Activated T-cell treated with anti-CD3 and anti-CD28 coated beads, Interleukin-2, amount 50 U/mL, for 24 hours (primary cell): ENCODE data around the gene COL15A1.

Experiments used
- DNase-seq: peaks from one replicate; pipeline ENCODE4 v3.0.0-alpha.2; 2020
- H3K27ac Mint-ChIP-seq: 2 replicates; pipeline ENCODE4 v1.8.0; 2020; ENCODE audit warnings: mild to moderate bottlenecking, mixed read lengths
- H3K27me3 Mint-ChIP-seq: 2 replicates; pipeline ENCODE4 v1.8.0; 2020; ENCODE audit warnings: mixed read lengths
- H3K36me3 Mint-ChIP-seq: 2 replicates; pipeline ENCODE4 v1.8.0; 2020; ENCODE audit warnings: low read depth, mixed read lengths
- H3K4me1 Mint-ChIP-seq: 2 replicates; pipeline ENCODE4 v1.8.0; 2020; ENCODE audit warnings: low read depth, mixed read lengths
- H3K4me3 Mint-ChIP-seq: 2 replicates; pipeline ENCODE4 v1.8.0; 2020; ENCODE audit warnings: mild to moderate bottlenecking, moderate library complexity, mixed read lengths
- H3K9me3 Mint-ChIP-seq: 2 replicates; pipeline ENCODE4 v1.8.0; 2020; ENCODE audit warnings: mixed read lengths

Gene COL15A1

GRCh38 chr9:98995059-98995671, 51.5 kb downstream of the COL15A1 start:
- peaks cover 6% of the 10 kb centered on the region for H3K27me3 Mint-ChIP-seq
- H3K36me3 Mint-ChIP-seq: no peaks in the 10 kb centered on the region
- no peak for DNase-seq
- peaks cover 12% of the 10 kb centered on the region for H3K4me1 Mint-ChIP-seq
- H3K4me3 Mint-ChIP-seq: no peak overlapping the region
- no peaks in the 10 kb centered on the region for H3K9me3 Mint-ChIP-seq
- no peak overlapping the region for H3K27ac Mint-ChIP-seq

DNA sequence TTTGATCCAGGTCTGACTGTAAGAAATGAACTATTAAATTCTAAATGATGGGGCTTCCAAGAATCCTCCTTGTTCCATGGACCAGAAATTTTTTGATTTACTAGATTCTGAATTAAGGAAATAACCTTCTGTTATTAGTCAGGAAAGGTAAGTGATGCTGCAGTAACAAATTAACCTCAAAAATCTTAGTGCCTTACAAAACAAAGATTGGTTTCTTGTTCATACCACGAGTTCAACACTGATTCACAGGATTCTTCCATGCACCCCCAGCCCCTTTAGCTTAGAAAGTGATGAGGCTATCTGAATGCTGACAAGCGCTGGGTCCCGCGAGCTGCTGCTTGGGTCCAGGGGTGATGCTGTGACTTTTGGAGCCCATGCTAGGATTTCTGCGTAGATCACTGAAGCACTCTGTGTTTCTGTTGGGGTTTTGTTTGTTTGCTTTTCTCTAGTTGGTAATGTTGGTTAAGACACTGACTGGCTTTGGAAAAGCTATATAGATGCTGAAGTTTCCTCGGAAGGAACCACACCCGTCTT, 52.3 kb downstream of the COL15A1 start:
- no peak overlapping the region for H3K27ac Mint-ChIP-seq
- H3K4me3 Mint-ChIP-seq: no peak overlapping the region
- H3K9me3 Mint-ChIP-seq: no peaks in the 10 kb centered on the region
- H3K27me3 Mint-ChIP-seq: peaks cover 6% of the 10 kb centered on the region
- no peaks in the 10 kb centered on the region for H3K36me3 Mint-ChIP-seq
- H3K4me1 Mint-ChIP-seq: peaks cover 20% of the 10 kb centered on the region
- DNase-seq: no peak

GRCh38 chr9:98997604-98998003, 53.9 kb downstream of the COL15A1 start:
- peaks cover 28% of the 10 kb centered on the region for H3K4me1 Mint-ChIP-seq

GRCh38 chr9:98998441-98999151, 54.9 kb downstream of the COL15A1 start:
- H3K4me3 Mint-ChIP-seq: no peak overlapping the region
- H3K36me3 Mint-ChIP-seq: no peaks in the 10 kb centered on the region
- H3K9me3 Mint-ChIP-seq: no peaks in the 10 kb centered on the region
- peaks cover 6% of the 10 kb centered on the region for H3K27me3 Mint-ChIP-seq
- peak; percentile 73 for DNase-seq
- no peak overlapping the region for H3K27ac Mint-ChIP-seq
- H3K4me1 Mint-ChIP-seq: peaks cover 22% of the 10 kb centered on the region

More at GRCh38 chr9:98997604-98998003, 53.9 kb downstream of the COL15A1 start:
- no peaks in the 10 kb centered on the region for H3K36me3 Mint-ChIP-seq
- no peaks in the 10 kb centered on the region for H3K9me3 Mint-ChIP-seq
- no peak overlapping the region for H3K27ac Mint-ChIP-seq
- H3K4me3 Mint-ChIP-seq: no peak overlapping the region
- H3K27me3 Mint-ChIP-seq: peaks cover 6% of the 10 kb centered on the region
- no peak for DNase-seq

- no peaks in the 10 kb centered on the region for H3K36me3 Mint-ChIP-seq
- H3K9me3 Mint-ChIP-seq: no peaks in the 10 kb centered on the region
- H3K4me1 Mint-ChIP-seq: peaks cover 18% of the 10 kb centered on the region
Observed at GRCh38 chr9:98999152-98999525, 55.4 kb downstream of the COL15A1 start.

DNA sequence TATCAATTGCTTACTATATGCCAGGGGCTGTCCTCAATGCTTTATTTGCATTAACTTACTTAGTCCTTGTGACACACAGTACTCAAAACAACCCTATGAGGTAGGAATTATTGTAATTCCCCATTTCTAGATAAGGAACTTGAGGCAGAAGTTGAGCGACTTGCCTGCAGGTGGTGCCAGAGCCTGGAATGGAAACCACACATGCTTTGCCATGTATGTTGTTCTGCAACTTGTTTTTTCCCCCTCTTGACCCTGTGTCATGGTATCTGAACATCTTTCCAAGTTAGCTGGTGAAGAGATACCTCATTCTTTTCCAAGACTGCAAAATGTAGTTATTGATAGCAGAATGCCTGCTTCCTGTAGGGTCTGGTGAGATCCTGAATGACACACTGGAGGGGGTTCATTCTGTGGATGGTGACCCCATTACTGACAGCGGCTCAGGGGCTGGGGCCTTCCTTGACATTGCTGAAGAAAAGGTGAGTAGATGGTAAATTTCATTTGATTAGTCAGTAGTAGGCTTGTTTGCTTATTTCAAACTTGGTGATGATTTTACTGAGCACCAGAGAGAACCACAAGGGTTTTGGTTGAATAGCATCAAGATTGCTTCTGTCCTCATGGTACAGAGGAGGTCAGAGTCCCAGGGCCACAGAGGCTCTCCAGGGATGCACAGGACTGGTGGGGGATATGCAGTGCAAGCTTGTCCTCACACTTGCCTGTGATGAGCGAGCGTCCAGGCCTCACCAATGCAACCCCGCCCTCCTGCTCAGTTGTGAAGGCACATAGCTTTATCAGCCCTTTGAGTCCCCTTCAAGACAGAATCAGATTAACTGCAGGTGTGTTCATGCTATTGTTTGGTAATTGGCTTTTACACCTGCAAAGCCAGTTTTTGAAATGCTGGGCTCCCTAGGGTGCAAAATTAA, 57.0 kb downstream of the COL15A1 start:
- H3K36me3 Mint-ChIP-seq: no peaks in the 10 kb centered on the region
- peaks cover 15% of the 10 kb centered on the region for H3K4me1 Mint-ChIP-seq

More at GRCh38 chr9:98999152-98999525, 55.4 kb downstream of the COL15A1 start:
- H3K27me3 Mint-ChIP-seq: peaks cover 6% of the 10 kb centered on the region
- H3K4me3 Mint-ChIP-seq: no peak overlapping the region
- DNase-seq: no peak
- no peak overlapping the region for H3K27ac Mint-ChIP-seq

DNA sequence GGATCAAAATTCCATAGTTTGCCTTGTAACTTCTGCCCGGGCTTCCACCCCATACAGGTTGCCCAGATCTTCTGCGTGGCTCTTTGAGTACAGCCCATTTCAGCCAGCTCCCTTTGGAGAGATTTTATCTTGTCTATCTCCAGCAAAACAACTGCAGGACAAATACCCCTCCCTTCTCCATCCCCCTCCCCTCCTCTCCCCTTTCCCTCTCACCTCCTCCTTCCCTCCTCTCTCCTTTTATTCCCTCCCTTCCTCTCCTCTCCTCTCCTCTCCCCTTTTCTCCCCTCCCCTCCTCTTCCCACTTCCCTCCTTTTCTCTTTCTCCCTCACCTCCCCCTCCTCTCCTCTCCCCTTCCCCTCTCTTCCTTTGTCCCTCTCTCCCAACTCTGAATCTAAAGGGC, 58.2 kb downstream of the COL15A1 start:
- DNase-seq: no peak
- Mint-ChIP-seq H3K27me3 (peaks cover 6% of the 10 kb centered on the region), H3K4me3 (no peak overlapping the region), H3K9me3 (no peaks in the 10 kb centered on the region), H3K36me3 (no peaks in the 10 kb centered on the region), H3K4me1 (peaks cover 15% of the 10 kb centered on the region), H3K27ac (no peak overlapping the region)

More for the DNA sequence above, 57.0 kb downstream of the COL15A1 start:
- Mint-ChIP-seq H3K27me3 (peaks cover 6% of the 10 kb centered on the region), H3K4me3 (no peak overlapping the region), H3K27ac (no peak overlapping the region), H3K9me3 (no peaks in the 10 kb centered on the region)
- DNase-seq: peak; percentile 65

DNA sequence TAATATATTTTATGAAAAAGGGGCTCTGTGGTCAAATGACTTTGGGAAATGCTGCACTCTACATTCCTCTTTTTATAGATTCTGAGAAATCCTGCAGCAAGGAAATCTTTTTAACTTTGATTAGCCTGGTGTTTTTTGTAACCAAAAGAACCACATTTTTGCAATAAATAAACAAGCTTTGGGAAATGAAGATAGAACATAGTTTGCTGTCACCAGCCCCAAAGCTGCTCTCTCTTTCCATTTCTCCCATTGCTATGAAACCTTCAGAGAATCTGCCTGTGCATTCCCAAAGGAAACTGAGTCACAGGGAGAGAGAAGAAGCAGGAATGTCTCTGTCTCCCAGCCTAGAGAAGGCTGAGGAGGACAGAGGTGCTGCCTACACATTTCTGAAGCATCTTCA, 59.0 kb downstream of the COL15A1 start:
- peaks cover 6% of the 10 kb centered on the region for H3K27me3 Mint-ChIP-seq
- H3K27ac Mint-ChIP-seq: no peak overlapping the region
- no peaks in the 10 kb centered on the region for H3K9me3 Mint-ChIP-seq
- H3K36me3 Mint-ChIP-seq: no peaks in the 10 kb centered on the region
- DNase-seq: no peak
- H3K4me1 Mint-ChIP-seq: peaks cover 15% of the 10 kb centered on the region
- no peak overlapping the region for H3K4me3 Mint-ChIP-seq

- H3K27me3 Mint-ChIP-seq: peaks cover 3% of the 10 kb centered on the region
- H3K9me3 Mint-ChIP-seq: no peaks in the 10 kb centered on the region
- no peaks in the 10 kb centered on the region for H3K36me3 Mint-ChIP-seq
- no peak overlapping the region for H3K4me3 Mint-ChIP-seq
- peaks cover 15% of the 10 kb centered on the region for H3K4me1 Mint-ChIP-seq
- no peak overlapping the region for H3K27ac Mint-ChIP-seq
- DNase-seq: no peak
Observed at GRCh38 chr9:99003308-99003707, 59.6 kb downstream of the COL15A1 start.

GRCh38 chr9:99004115-99004514, 60.4 kb downstream of the COL15A1 start:
- Mint-ChIP-seq H3K27me3 (no peaks in the 10 kb centered on the region), H3K4me3 (no peak overlapping the region), H3K4me1 (peaks cover 15% of the 10 kb centered on the region), H3K27ac (no peak overlapping the region), H3K9me3 (no peaks in the 10 kb centered on the region), H3K36me3 (no peaks in the 10 kb centered on the region)
- DNase-seq: no peak

- H3K4me1 Mint-ChIP-seq: peaks cover 15% of the 10 kb centered on the region
- H3K9me3 Mint-ChIP-seq: peaks cover under 1% of the 10 kb centered on the region
- H3K27ac Mint-ChIP-seq: no peak overlapping the region
- DNase-seq: no peak
- peaks cover 1% of the 10 kb centered on the region for H3K36me3 Mint-ChIP-seq
- no peak overlapping the region for H3K4me3 Mint-ChIP-seq
- no peaks in the 10 kb centered on the region for H3K27me3 Mint-ChIP-seq
Observed at GRCh38 chr9:99004717-99005460, 61.2 kb downstream of the COL15A1 start.

DNA sequence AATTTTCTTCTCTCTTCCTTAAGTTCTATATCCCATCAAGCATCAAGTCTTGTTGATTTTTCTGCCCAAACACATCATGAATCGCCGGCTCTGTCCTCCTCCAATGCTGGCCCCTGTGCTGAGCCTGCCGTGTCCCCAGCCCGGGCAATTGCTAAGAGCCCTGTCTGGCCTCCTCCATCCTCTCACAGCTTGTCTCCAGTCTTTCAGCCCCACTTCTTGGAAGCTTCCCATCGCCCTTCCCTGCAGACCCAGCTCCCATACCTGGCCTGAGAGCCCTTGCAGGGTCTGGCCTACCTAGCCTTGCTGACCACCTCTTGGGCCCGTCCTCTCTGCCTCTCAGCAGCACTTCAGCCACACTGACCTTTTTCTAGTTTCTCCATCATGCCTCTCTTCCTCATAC, 61.9 kb downstream of the COL15A1 start:
- no peak for DNase-seq
- no peak overlapping the region for H3K4me3 Mint-ChIP-seq
- H3K4me1 Mint-ChIP-seq: peaks cover 11% of the 10 kb centered on the region
- H3K9me3 Mint-ChIP-seq: peaks cover 5% of the 10 kb centered on the region
- H3K27me3 Mint-ChIP-seq: no peaks in the 10 kb centered on the region
- H3K27ac Mint-ChIP-seq: no peak overlapping the region
- H3K36me3 Mint-ChIP-seq: peaks cover 4% of the 10 kb centered on the region

DNA sequence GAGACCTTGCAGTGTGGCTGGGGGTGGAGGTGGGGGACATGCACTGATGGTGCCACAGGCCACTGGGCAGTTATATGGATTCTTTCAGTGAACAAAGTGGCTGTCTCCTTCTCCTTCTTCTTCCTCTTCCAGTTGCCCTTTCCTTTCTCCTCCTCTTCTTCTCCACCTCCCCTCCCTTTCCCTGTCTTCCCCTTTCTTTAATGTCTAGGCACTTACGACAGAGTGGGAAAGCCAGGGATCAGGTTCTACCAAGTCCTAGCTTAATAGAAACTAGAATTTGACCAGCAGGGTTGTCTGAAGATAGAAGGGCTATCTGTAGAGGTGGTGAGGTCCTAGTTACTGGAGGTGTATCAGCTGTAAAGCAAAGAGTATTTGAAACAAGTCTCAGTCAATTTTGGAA, 62.8 kb downstream of the COL15A1 start:
- no peaks in the 10 kb centered on the region for H3K27me3 Mint-ChIP-seq
- H3K4me3 Mint-ChIP-seq: no peak overlapping the region
- H3K27ac Mint-ChIP-seq: no peak overlapping the region
- no peak for DNase-seq
- H3K9me3 Mint-ChIP-seq: peaks cover 8% of the 10 kb centered on the region
- H3K4me1 Mint-ChIP-seq: peaks cover 2% of the 10 kb centered on the region
- peaks cover 8% of the 10 kb centered on the region for H3K36me3 Mint-ChIP-seq

- no peak for DNase-seq
- H3K9me3 Mint-ChIP-seq: peaks cover 8% of the 10 kb centered on the region
- no peaks in the 10 kb centered on the region for H3K27me3 Mint-ChIP-seq
Observed at GRCh38 chr9:99006979-99007378, 63.3 kb downstream of the COL15A1 start.

More at GRCh38 chr9:99006979-99007378, 63.3 kb downstream of the COL15A1 start:
- no peak overlapping the region for H3K27ac Mint-ChIP-seq
- H3K36me3 Mint-ChIP-seq: peaks cover 8% of the 10 kb centered on the region
- no peak overlapping the region for H3K4me3 Mint-ChIP-seq
- H3K4me1 Mint-ChIP-seq: no peaks in the 10 kb centered on the region
